ENCODE measurements around the gene BCL11B. TPM values are rescaled to one million over a fixed set of nuclear protein-coding genes. Genes with fewer than 3 reads are reported as not detected.

Gene BCL11B
- total and polyA plus RNA-seq, 2 experiments from 2014 or later, result 0.28 to 3.2 TPM

DNA sequence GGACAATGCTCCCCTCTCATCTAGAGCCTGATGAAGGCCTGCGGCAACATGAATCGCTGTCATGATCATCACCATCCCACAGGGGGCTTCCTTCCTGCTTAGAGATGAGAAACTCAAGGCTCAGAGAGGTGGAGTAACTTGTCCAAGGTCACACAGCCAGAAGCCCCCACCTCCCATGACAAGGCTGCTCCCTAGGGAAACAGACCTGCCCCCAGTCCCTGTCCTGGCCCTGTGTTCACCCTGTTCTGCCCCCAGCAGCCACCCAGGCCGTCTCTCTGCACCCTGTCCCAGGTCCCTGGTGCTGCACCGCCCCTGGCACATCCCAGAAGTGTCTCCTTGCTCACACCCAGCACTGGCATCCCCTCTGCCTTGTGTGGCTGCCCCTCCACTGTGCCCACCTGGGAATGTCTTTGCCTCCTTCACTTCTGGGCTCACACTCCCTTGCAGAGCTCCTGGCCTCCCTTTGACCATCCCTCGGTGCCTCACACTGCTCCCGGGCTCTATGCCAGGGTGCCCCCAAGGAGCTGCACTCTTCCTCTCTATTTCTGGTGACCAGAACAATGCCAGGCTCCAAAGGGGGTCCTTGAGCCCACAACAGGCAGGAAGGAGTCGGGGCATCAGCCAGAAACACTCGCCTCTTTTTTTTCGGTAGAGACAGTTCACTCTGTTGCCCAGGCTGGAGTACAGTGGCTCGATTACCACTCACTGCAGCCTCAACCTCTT lies 70.5 kb downstream of the BCL11B start:
- no peaks in the 10 kb centered on the region for H3K9me2 ChIP-seq (replicated peaks; ENCODE audit: insufficient read depth)
- H3K79me2 ChIP-seq, result no peaks in the 10 kb centered on the region
- DNase-seq (ENCODE audit: low spot score), result no peak
- H3K36me3 ChIP-seq (replicated peaks; ENCODE audit: insufficient read depth, low read depth), result no peaks in the 10 kb centered on the region
- 94% methylated on average over 10 of the region's 10 CpGs for WGBS (ENCODE audit: low lambda C conversion rate, missing lambda C conversion rate)
- H3K4me3 ChIP-seq, result no peak overlapping the region
- H2AFZ ChIP-seq, result no peak overlapping the region
- no peaks in the 10 kb centered on the region for H3K4me1 ChIP-seq (ENCODE audit: insufficient read depth)
- H3K4me2 ChIP-seq, result no peak overlapping the region
- H3K27me3 ChIP-seq, result no peaks in the 10 kb centered on the region
- no peak for TF ChIP-seq EZH2phosphoT487 (IDR thresholded peaks at IDR 0.05; ENCODE audit: low read depth, severe bottlenecking, unreplicated experiment)
- TF ChIP-seq EZH2 (IDR thresholded peaks at IDR 0.05; ENCODE audit: borderline replicate concordance), result no peak
- TF ChIP-seq, protein P1, sequence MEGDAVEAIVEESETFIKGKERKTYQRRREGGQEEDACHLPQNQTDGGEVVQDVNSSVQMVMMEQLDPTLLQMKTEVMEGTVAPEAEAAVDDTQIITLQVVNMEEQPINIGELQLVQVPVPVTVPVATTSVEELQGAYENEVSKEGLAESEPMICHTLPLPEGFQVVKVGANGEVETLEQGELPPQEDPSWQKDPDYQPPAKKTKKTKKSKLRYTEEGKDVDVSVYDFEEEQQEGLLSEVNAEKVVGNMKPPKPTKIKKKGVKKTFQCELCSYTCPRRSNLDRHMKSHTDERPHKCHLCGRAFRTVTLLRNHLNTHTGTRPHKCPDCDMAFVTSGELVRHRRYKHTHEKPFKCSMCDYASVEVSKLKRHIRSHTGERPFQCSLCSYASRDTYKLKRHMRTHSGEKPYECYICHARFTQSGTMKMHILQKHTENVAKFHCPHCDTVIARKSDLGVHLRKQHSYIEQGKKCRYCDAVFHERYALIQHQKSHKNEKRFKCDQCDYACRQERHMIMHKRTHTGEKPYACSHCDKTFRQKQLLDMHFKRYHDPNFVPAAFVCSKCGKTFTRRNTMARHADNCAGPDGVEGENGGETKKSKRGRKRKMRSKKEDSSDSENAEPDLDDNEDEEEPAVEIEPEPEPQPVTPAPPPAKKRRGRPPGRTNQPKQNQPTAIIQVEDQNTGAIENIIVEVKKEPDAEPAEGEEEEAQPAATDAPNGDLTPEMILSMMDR (IDR thresholded peaks at IDR 0.05; ENCODE audit: poor library complexity), result no peak
- H3K27ac ChIP-seq, result no peak overlapping the region
- H4K20me1 ChIP-seq (ENCODE audit: insufficient read depth, poor library complexity, severe bottlenecking), result no peaks in the 10 kb centered on the region
- no peaks in the 10 kb centered on the region for H3K9me3 ChIP-seq (ENCODE audit: low read depth)

DNA sequence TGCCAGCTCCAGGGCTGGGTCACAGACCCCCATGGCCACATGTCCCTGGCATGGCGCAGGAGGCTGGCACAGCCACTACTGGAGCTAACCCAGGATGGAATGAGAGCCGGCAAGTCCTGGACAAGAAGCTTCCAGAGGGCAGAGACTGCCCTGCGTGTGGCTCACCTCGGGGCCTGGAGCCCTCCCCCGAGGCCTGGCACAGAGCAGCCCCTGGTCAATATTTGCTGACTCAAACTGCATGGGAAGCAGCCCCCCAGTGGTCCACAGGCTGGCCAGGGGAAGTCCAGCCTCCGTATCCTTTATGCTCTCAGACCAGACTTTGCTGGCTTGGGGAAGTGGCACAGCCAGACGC lies 71.4 kb downstream of the BCL11B start:
- Histone ChIP-seq H2AFZ (no peak overlapping the region), H3K27ac (no peak overlapping the region), H3K79me2 (no peaks in the 10 kb centered on the region), H3K9me3 (ENCODE audit: low read depth) (no peaks in the 10 kb centered on the region), H3K36me3 (replicated peaks; ENCODE audit: insufficient read depth, low read depth) (no peaks in the 10 kb centered on the region), H4K20me1 (ENCODE audit: insufficient read depth, poor library complexity, severe bottlenecking) (no peaks in the 10 kb centered on the region), H3K4me1 (ENCODE audit: insufficient read depth) (no peaks in the 10 kb centered on the region), H3K27me3 (no peaks in the 10 kb centered on the region), H3K4me3 (no peak overlapping the region), H3K9me2 (replicated peaks; ENCODE audit: insufficient read depth) (no peaks in the 10 kb centered on the region), H3K4me2 (no peak overlapping the region)
- DNase-seq (ENCODE audit: low spot score), result no peak
- WGBS (ENCODE audit: low lambda C conversion rate, missing lambda C conversion rate), result 93% methylated on average over 7 of the region's 7 CpGs
- TF ChIP-seq, protein P1 (IDR thresholded peaks at IDR 0.05; ENCODE audit: poor library complexity), result no peak

DNA sequence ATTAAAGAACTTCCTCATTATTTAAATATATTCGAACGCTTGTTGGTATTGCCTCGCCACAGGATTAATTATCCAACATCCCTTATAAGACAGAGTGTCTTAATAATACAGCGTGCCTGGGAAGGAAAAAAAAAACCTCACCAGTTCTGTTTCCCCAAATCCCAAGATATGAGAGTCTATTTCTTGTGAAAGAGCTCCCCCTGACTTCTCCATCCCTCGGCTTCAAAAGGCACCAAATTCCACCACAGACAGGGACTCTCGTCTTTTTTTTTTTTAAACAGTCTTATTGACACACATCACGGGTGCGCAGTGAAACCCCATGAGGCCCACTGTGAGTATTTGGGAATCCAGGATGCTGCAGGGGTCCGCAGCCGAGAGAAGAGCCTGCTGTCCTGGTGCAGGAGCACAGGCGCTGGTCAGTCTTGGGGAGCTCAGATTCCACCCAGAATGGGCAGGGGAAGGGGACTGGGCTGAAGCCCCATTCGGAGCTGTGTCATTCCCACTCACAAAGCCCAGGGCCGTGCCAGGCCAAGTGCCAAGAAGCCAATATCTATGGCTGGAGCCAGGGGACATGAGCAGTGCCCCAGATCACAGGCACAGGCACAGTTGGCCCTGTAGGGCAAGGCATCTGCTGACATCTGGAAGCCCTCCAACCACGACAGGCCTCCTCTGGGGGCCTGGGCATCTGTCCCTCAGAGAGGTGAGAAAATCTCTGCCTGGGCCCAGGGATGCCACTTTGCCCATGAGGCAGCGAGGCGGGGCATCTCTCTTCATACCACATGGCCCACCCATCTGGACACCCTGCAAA lies 71.9 kb downstream of the BCL11B start:
- Histone ChIP-seq H3K9me3 (ENCODE audit: low read depth) (no peaks in the 10 kb centered on the region), H3K27ac (no peak overlapping the region), H3K27me3 (no peaks in the 10 kb centered on the region), H4K20me1 (ENCODE audit: insufficient read depth, poor library complexity, severe bottlenecking) (no peaks in the 10 kb centered on the region), H3K79me2 (no peaks in the 10 kb centered on the region), H3K36me3 (replicated peaks; ENCODE audit: insufficient read depth, low read depth) (no peaks in the 10 kb centered on the region), H2AFZ (no peak overlapping the region), H3K4me3 (no peak overlapping the region), H3K4me1 (ENCODE audit: insufficient read depth) (no peaks in the 10 kb centered on the region), H3K9me2 (replicated peaks; ENCODE audit: insufficient read depth) (no peaks in the 10 kb centered on the region), H3K4me2 (no peak overlapping the region)
- WGBS (ENCODE audit: low lambda C conversion rate, missing lambda C conversion rate), result 77% methylated on average over 15 of the region's 16 CpGs
- TF ChIP-seq EZH2phosphoT487 (IDR thresholded peaks at IDR 0.05; ENCODE audit: low read depth, severe bottlenecking, unreplicated experiment) (no peak), EZH2 (IDR thresholded peaks at IDR 0.05; ENCODE audit: borderline replicate concordance) (no peak)
- TF ChIP-seq, protein P1 (IDR thresholded peaks at IDR 0.05; ENCODE audit: poor library complexity), result peak; percentile 37
- no peak for DNase-seq (ENCODE audit: low spot score)
